ENCODE data around the gene PRAME.

DNA sequence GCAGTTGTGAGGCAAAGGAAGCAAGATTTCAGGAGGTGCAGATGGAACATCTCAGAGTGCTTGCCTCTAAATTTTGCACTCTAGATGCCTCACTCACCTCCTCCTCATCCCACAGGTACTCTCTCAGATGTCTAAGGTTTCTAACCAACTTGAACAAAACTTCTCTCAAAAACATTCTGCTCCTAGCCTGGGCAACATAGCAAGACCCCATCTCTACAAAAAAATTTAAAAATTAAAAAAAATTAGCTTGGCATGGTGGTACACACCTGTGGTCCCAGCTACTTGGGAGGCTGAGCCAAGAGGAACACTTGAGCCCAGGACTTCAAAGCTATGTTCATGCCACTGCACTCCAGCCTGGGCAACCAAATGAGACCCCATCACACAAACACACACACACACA lies 43.2 kb downstream of the PRAME start:
- TF ChIP-seq, protein P1, sequence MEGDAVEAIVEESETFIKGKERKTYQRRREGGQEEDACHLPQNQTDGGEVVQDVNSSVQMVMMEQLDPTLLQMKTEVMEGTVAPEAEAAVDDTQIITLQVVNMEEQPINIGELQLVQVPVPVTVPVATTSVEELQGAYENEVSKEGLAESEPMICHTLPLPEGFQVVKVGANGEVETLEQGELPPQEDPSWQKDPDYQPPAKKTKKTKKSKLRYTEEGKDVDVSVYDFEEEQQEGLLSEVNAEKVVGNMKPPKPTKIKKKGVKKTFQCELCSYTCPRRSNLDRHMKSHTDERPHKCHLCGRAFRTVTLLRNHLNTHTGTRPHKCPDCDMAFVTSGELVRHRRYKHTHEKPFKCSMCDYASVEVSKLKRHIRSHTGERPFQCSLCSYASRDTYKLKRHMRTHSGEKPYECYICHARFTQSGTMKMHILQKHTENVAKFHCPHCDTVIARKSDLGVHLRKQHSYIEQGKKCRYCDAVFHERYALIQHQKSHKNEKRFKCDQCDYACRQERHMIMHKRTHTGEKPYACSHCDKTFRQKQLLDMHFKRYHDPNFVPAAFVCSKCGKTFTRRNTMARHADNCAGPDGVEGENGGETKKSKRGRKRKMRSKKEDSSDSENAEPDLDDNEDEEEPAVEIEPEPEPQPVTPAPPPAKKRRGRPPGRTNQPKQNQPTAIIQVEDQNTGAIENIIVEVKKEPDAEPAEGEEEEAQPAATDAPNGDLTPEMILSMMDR (IDR thresholded peaks at IDR 0.05): no peak
- no peak for TF ChIP-seq POLR2A (IDR thresholded peaks at IDR 0.05)
